ENCODE results near the gene CFAP46. TPM values are rescaled to one million over a fixed set of nuclear protein-coding genes. Genes with fewer than 3 reads are reported as not detected.
"Not testable (repeated sequence)": the region's sequence is repeated elsewhere in the genome, so short reads cannot be mapped to it uniquely, and the experiment has no call there.

CFAP46 gene
- total RNA-seq, 1 experiment from 2014 or later = 1.6 TPM

DNA sequence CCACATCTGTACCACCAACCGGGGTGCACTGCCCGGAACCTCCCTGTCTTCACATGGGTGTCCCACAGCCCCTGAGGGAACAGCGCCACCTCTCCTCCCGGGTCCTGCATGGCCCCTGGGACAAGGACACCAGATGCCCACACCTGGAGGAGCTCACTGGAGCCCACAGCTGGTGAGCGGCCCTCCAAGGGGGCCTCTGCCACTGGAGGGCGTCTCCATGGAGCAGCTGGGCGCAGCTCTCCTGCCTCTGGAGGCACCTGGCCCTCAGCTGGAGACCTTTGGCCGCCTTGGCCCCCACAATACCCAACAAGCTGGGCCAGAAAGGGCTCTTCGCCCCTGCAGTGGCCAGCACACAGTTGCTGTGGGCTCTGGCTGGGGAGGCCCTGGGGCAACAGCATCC is 149.2 kb downstream of the CFAP46 start:
- ATAC-seq = peak; percentile 19
- Histone ChIP-seq H3K36me3 (ENCODE audit: control insufficient read depth, insufficient read depth, low read length) (no peaks in the 10 kb centered on the region), H3K27ac (ENCODE audit: low read length) (no peak overlapping the region), H3K27me3 (ENCODE audit: control insufficient read depth, insufficient read depth, low read length) (no peaks in the 10 kb centered on the region), H3K9me3 (ENCODE audit: control insufficient read depth, insufficient read depth, low read depth, low read length) (no peaks in the 10 kb centered on the region), H3K4me3 (ENCODE audit: low read depth in 2 of 2, low read length in 2 of 2) (no peak overlapping the region), H3K4me1 (ENCODE audit: control insufficient read depth, insufficient read depth, low read length) (peaks cover 5% of the 10 kb centered on the region)
- intact Hi-C loops (cut with micrococcal nuclease; ENCODE audit: unreplicated experiment) = loop anchor here (10.0 kb wide), 1 partner anchor 338 kb away; no protein-coding TSS in a partner anchor
- no peak for DNase-seq (ENCODE audit: low read depth, low spot score)
- CTCF ChIA-PET = interaction anchor here (0.5 kb wide), 1 partner anchor 9 kb away, joined by 4 read pairs; no protein-coding TSS in a partner anchor
- no TSS peak for BruUV-seq (replicated peaks)
- POLR2A ChIA-PET = no interaction called here
- TF ChIP-seq CTCF (IDR thresholded peaks at IDR 0.05) (peak; percentile 48), SIN3A (IDR thresholded peaks at IDR 0.05; ENCODE audit: borderline replicate concordance, insufficient read depth, low read depth, low read length) (no peak)
- in situ Hi-C loops (cut with HindIII; ENCODE audit: low pct_unique_long_range_greater_than_20kb, low sequenced_read_pairs) = no loop called here

DNA sequence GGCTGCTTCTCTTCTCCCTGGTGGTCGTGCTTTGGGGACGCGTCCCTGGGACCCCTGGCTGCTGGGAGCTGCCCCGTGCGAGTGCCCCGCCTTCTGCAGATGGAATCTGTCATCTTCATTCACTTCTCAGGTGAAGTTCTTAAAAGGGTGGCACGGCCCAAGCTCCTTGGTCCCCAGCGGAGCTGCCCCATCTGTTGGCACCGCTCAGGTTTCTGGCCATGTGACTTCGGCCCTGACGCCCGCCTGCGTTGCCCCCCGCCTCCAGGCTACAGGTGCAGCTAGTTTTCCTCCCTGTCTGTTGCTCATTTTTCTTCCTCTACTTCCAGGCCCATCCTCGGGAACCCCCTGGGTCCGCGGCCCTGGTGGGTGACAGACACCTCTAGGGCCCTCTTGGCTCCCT is 149.6 kb downstream of the CFAP46 start:
- no peak overlapping the region for H3K4me3 ChIP-seq (ENCODE audit: low read depth in 2 of 2, low read length in 2 of 2)
- ChIA-PET POLR2A (no interaction called here), CTCF (no interaction called here)
- H3K36me3 ChIP-seq (ENCODE audit: control insufficient read depth, insufficient read depth, low read length) = no peaks in the 10 kb centered on the region
- no TSS peak for BruUV-seq (replicated peaks)
- no peaks in the 10 kb centered on the region for H3K27me3 ChIP-seq (ENCODE audit: control insufficient read depth, insufficient read depth, low read length)
- H3K27ac ChIP-seq (ENCODE audit: low read length) = no peak overlapping the region
- in situ Hi-C loops (cut with HindIII; ENCODE audit: low pct_unique_long_range_greater_than_20kb, low sequenced_read_pairs) = no loop called here
- intact Hi-C loops (cut with micrococcal nuclease; ENCODE audit: unreplicated experiment) = loop anchor here (10.0 kb wide), 1 partner anchor 338 kb away; no protein-coding TSS in a partner anchor
- TF ChIP-seq TCF7L2 (IDR thresholded peaks at IDR 0.05; ENCODE audit: low read depth, low read length) (no peak), SIN3A (IDR thresholded peaks at IDR 0.05; ENCODE audit: borderline replicate concordance, insufficient read depth, low read depth, low read length) (no peak), POLR2AphosphoS5 (IDR thresholded peaks at IDR 0.05; ENCODE audit: low read depth, low read length) (no peak), CTCF (IDR thresholded peaks at IDR 0.05) (no peak), REST (IDR thresholded peaks at IDR 0.05; ENCODE audit: insufficient read depth in 1 of 2, low read depth in 2 of 2, low read length in 1 of 2) (no peak)
- DNase-seq (ENCODE audit: low read depth, low spot score) (no peak), ATAC-seq (no peak)
- peaks cover 5% of the 10 kb centered on the region for H3K4me1 ChIP-seq (ENCODE audit: control insufficient read depth, insufficient read depth, low read length)
- H3K9me3 ChIP-seq (ENCODE audit: control insufficient read depth, insufficient read depth, low read depth, low read length) = no peaks in the 10 kb centered on the region

- H3K4me1 ChIP-seq (ENCODE audit: control insufficient read depth, insufficient read depth, low read length); H3K27ac ChIP-seq (ENCODE audit: low read length); H3K27me3 ChIP-seq (ENCODE audit: control insufficient read depth, insufficient read depth, low read length); H3K9me3 ChIP-seq (ENCODE audit: control insufficient read depth, insufficient read depth, low read depth, low read length); H3K4me3 ChIP-seq (ENCODE audit: low read depth in 2 of 2, low read length in 2 of 2); DNase-seq (ENCODE audit: low read depth, low spot score); POLR2A ChIA-PET; ATAC-seq; CTCF ChIA-PET; in situ Hi-C loops (cut with HindIII; ENCODE audit: low pct_unique_long_range_greater_than_20kb, low sequenced_read_pairs); BruUV-seq (replicated peaks); H3K36me3 ChIP-seq (ENCODE audit: control insufficient read depth, insufficient read depth, low read length): not testable (repeated sequence)
- intact Hi-C loops (cut with micrococcal nuclease; ENCODE audit: unreplicated experiment) = loop anchor here (10.0 kb wide), 1 partner anchor 337 kb away; no protein-coding TSS in a partner anchor
These were observed 150.3 kb downstream of the CFAP46 start for GRCh38 chr10:132792099-132792498.

Measured in Panc1 (cell line).